Measurements from ENCODE around the gene SYNJ2. TPM values are rescaled to one million over a fixed set of nuclear protein-coding genes. Genes with fewer than 3 reads are reported as not detected.

Gene SYNJ2
- total RNA-seq, 2 donors from 2014 or later: 30.6 to 48.5 TPM

GRCh38 chr6:158011980-158012566, 30.4 kb downstream of the SYNJ2 start:
- no peak for DNase-seq (ENCODE audit: low spot score)
- TF ChIP-seq CTCF (IDR thresholded peaks at IDR 0.05): no peak
- Histone ChIP-seq H3K4me3 (no peak overlapping the region), H3K9me3 (no peaks in the 10 kb centered on the region), H3K27ac (no peak overlapping the region), H3K4me1 (ENCODE audit: control insufficient read depth in 1 of 2, low read depth in 2 of 2) (peaks cover 11 to 33% of the 10 kb centered on the region in 2 donors), H3K36me3 (no peaks in the 10 kb centered on the region), H3K27me3 (replicated peaks; ENCODE audit: insufficient read depth) (no peaks in the 10 kb centered on the region)
- ATAC-seq (ENCODE audit: insufficient number of reproducible peaks, low FRiP score, low read depth): no peak

- Histone ChIP-seq H3K9me3 (no peaks in the 10 kb centered on the region), H3K4me1 (ENCODE audit: control insufficient read depth in 1 of 2, low read depth in 2 of 2) (peaks cover 8 to 35% of the 10 kb centered on the region in 2 donors), H3K27ac (no peak overlapping the region), H3K4me3 (no peak overlapping the region), H3K27me3 (replicated peaks; ENCODE audit: insufficient read depth) (no peaks in the 10 kb centered on the region), H3K36me3 (no peaks in the 10 kb centered on the region)
- ATAC-seq (ENCODE audit: insufficient number of reproducible peaks, low FRiP score, low read depth) (no peak), DNase-seq (ENCODE audit: low spot score) (no peak)
- no peak for TF ChIP-seq CTCF (IDR thresholded peaks at IDR 0.05)
Observed at GRCh38 chr6:158013904-158014504, 32.3 kb downstream of the SYNJ2 start.

GRCh38 chr6:158014505-158015187, 33.0 kb downstream of the SYNJ2 start:
- no peak for DNase-seq (ENCODE audit: low spot score)
- Histone ChIP-seq H3K27ac (no peak overlapping the region), H3K36me3 (no peaks in the 10 kb centered on the region), H3K9me3 (no peaks in the 10 kb centered on the region), H3K4me1 (ENCODE audit: control insufficient read depth in 1 of 2, low read depth in 2 of 2) (peaks cover 7 to 35% of the 10 kb centered on the region in 2 donors), H3K4me3 (no peak overlapping the region), H3K27me3 (replicated peaks; ENCODE audit: insufficient read depth) (no peaks in the 10 kb centered on the region)
- no peak for ATAC-seq (ENCODE audit: insufficient number of reproducible peaks, low FRiP score, low read depth)
- TF ChIP-seq CTCF (IDR thresholded peaks at IDR 0.05): no peak

- Histone ChIP-seq H3K4me1 (ENCODE audit: control insufficient read depth in 1 of 2, low read depth in 2 of 2) (peaks cover 5 to 34% of the 10 kb centered on the region in 2 donors), H3K27me3 (replicated peaks; ENCODE audit: insufficient read depth) (no peaks in the 10 kb centered on the region), H3K9me3 (no peaks in the 10 kb centered on the region), H3K4me3 (no peak overlapping the region), H3K27ac (no peak overlapping the region), H3K36me3 (no peaks in the 10 kb centered on the region)
- ATAC-seq (ENCODE audit: insufficient number of reproducible peaks, low FRiP score, low read depth): no peak
- DNase-seq (ENCODE audit: low spot score): no peak
- no peak for TF ChIP-seq CTCF (IDR thresholded peaks at IDR 0.05)
Observed at GRCh38 chr6:158015188-158015506, 33.5 kb downstream of the SYNJ2 start.

GRCh38 chr6:158016571-158017383, 35.1 kb downstream of the SYNJ2 start:
- DNase-seq (ENCODE audit: low spot score) (no peak), ATAC-seq (ENCODE audit: insufficient number of reproducible peaks, low FRiP score, low read depth) (no peak)
- Histone ChIP-seq H3K4me3 (no peak overlapping the region), H3K27ac (no peak overlapping the region), H3K9me3 (no peaks in the 10 kb centered on the region), H3K4me1 (ENCODE audit: control insufficient read depth in 1 of 2, low read depth in 2 of 2) (peaks cover 5 to 32% of the 10 kb centered on the region in 2 donors), H3K36me3 (no peaks in the 10 kb centered on the region), H3K27me3 (replicated peaks; ENCODE audit: insufficient read depth) (no peaks in the 10 kb centered on the region)
- TF ChIP-seq CTCF (IDR thresholded peaks at IDR 0.05): no peak
